ENCODE data around the gene TUG1. TPM values are rescaled to one million over a fixed set of nuclear protein-coding genes. Genes with fewer than 3 reads are reported as not detected.

Gene TUG1
- total RNA-seq (2022) (99.1 and 103 TPM in 2 replicates), Bru-seq, nascent RNA (percentile 99 among the genes with signal in this experiment), BruChase-seq, experiment 1, labeled RNA remaining after a 2-hour chase (percentile 100 among the genes with signal in this experiment), BruChase-seq, experiment 2, labeled RNA remaining after a 6-hour chase (percentile 99 among the genes with signal in this experiment)
- long read RNA-seq, full-length matches to known transcripts: 22 of 29 reads
- long read RNA-seq, partial matches to known transcripts: 0 of 29 reads
- long read RNA-seq, other reads (novel, unspliced or antisense): 7 of 29 reads

DNA sequence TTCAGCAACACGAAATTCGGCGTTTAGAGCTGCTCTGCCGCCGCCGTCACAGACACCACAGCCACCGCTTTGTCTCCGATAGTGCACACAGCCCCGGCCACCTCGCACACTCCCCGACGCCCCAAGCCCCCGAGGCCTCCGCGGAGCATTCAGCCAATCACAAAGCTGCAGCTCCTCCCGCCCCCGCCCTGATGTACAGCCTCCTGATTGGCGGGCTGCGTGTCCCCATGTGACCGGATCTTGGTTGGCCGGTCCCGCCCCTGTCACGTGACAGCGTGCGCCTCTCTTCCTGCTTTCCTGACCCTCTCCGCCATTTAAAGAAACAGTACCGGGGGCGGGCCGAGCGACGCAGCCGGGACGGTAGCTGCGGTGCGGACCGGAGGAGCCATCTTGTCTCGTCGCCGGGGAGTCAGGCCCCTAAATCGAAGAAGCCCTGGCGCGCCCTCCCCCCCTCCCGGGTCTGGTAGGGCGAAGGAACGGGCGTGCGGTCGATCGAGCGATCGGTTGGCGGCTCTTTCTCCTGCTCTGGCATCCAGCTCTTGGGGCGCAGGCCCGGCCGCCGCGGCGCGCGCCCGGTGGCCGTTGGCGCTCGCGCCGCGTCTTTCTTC lies at the start of gene TUG1:
Gene TUG1, plus strand, starts transcription at position 342 of the 608 bp plus-strand sequence.
- no peaks in the 10 kb centered on the region for H3K9me3 Mint-ChIP-seq (ENCODE audit: unreplicated experiment)
- Histone ChIP-seq H3K9me3 (no peaks in the 10 kb centered on the region), H3K27me3 (replicated peaks; ENCODE audit: control insufficient read depth, insufficient read depth, low read length) (no peaks in the 10 kb centered on the region), H3K4me3 (ENCODE audit: low read depth, low read length) (peak within 1 kb of the TSS; percentile 57), H3K36me3 (ENCODE audit: control insufficient read depth, insufficient read depth, low read length) (peaks cover 7% of the 10 kb centered on the region), H3K4me1 (peaks cover 20% of the 10 kb centered on the region)
- H3K36me3 Mint-ChIP-seq (ENCODE audit: insufficient read depth, unreplicated experiment): peaks cover 64% of the 10 kb centered on the region
- peak within 1 kb of the TSS; percentile 98 for H3K27ac Mint-ChIP-seq (ENCODE audit: unreplicated experiment)
- POLR2A ChIA-PET: interaction anchor here (0.6 to 4.3 kb wide), 22 partner anchors 10 to 377 kb away, joined by 3 to 60 read pairs (median 4); partner anchors contain the start of genes PES1, SELENOM and SMTN
- DNase-seq: peak; percentile 98
- CTCF ChIA-PET: interaction anchor here (0.5 to 1.9 kb wide), 12 partner anchors 23 to 323 kb away, joined by 3 to 12 read pairs (median 3); partner anchors contain the start of genes PIK3IP1, SELENOM and SMTN
- intact Hi-C loops (cut with micrococcal nuclease; ENCODE audit: unreplicated experiment): loop anchor here (1.0 to 10.0 kb wide), 3 partner anchors 88 to 266 kb away; no protein-coding TSS in a partner anchor
- no peaks in the 10 kb centered on the region for H3K27me3 Mint-ChIP-seq (ENCODE audit: insufficient read depth, unreplicated experiment)
- peak within 1 kb of the TSS; percentile 96 for H3K4me3 Mint-ChIP-seq (ENCODE audit: unreplicated experiment)
- TF ChIP-seq, protein P1, sequence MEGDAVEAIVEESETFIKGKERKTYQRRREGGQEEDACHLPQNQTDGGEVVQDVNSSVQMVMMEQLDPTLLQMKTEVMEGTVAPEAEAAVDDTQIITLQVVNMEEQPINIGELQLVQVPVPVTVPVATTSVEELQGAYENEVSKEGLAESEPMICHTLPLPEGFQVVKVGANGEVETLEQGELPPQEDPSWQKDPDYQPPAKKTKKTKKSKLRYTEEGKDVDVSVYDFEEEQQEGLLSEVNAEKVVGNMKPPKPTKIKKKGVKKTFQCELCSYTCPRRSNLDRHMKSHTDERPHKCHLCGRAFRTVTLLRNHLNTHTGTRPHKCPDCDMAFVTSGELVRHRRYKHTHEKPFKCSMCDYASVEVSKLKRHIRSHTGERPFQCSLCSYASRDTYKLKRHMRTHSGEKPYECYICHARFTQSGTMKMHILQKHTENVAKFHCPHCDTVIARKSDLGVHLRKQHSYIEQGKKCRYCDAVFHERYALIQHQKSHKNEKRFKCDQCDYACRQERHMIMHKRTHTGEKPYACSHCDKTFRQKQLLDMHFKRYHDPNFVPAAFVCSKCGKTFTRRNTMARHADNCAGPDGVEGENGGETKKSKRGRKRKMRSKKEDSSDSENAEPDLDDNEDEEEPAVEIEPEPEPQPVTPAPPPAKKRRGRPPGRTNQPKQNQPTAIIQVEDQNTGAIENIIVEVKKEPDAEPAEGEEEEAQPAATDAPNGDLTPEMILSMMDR (IDR thresholded peaks at IDR 0.05; ENCODE audit: insufficient read depth in 1 of 2, low read depth in 1 of 2, low read length in 1 of 2, severe bottlenecking in 1 of 2, unreplicated experiment in 1 of 2): no peak
- H3K4me1 Mint-ChIP-seq (ENCODE audit: low read depth, unreplicated experiment): no peaks in the 10 kb centered on the region
- no TSS peak for BruUV-seq (replicated peaks)

DNA sequence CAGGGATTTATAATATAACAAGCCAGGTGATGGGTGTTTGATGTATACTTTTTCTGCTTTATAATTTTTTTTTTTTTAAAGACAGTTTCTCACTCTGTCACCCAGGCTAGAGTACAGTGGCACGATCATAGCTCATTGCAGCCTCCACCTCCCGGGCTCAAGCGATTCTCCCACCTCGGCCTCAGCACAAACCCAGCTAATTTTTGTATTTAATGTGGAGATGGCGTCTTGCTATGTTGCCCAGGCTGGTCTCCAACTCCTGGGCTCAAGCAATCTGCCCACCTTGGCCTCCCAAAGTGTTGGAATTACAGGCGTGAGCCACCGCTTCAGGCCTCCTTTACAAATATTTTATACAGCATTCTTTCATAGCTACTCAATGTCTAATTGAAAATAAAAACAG lies 49.1 kb upstream of the TUG1 start:
- H3K9me3 Mint-ChIP-seq (ENCODE audit: unreplicated experiment): peaks cover 10% of the 10 kb centered on the region
- H3K27ac Mint-ChIP-seq (ENCODE audit: unreplicated experiment): no peak overlapping the region
- Histone ChIP-seq H3K9me3 (peaks cover 8% of the 10 kb centered on the region; the same call in 1 of the 2 replicates), H3K36me3 (ENCODE audit: control insufficient read depth, insufficient read depth, low read length) (no peaks in the 10 kb centered on the region), H3K27me3 (replicated peaks; ENCODE audit: control insufficient read depth, insufficient read depth, low read length) (no peaks in the 10 kb centered on the region), H3K4me3 (ENCODE audit: low read depth, low read length) (no peak overlapping the region), H3K4me1 (no peaks in the 10 kb centered on the region)
- BruUV-seq (replicated peaks): no TSS peak
- ChIA-PET CTCF (interaction anchor here (0.6 to 1.6 kb wide), 7 partner anchors 10 to 313 kb away, joined by 3 to 9 read pairs (median 4); partner anchors contain the start of genes SLC35E4 and TCN2), POLR2A (interaction anchor here (0.6 kb wide), 1 partner anchor 15 kb away, joined by 4 read pairs; no protein-coding TSS in a partner anchor)
- TF ChIP-seq, protein P1 (IDR thresholded peaks at IDR 0.05; ENCODE audit: insufficient read depth in 1 of 2, low read depth in 1 of 2, low read length in 1 of 2, severe bottlenecking in 1 of 2, unreplicated experiment in 1 of 2): no peak
- intact Hi-C loops (cut with micrococcal nuclease; ENCODE audit: unreplicated experiment): loop anchor here (1.0 to 5.0 kb wide), 3 partner anchors 157 to 285 kb away; partner anchors contain the start of gene SLC35E4
- peak overlapping the region; percentile 60 for H3K4me3 Mint-ChIP-seq (ENCODE audit: unreplicated experiment)
- H3K4me1 Mint-ChIP-seq (ENCODE audit: low read depth, unreplicated experiment): peaks cover 5% of the 10 kb centered on the region
- H3K36me3 Mint-ChIP-seq (ENCODE audit: insufficient read depth, unreplicated experiment): peaks cover 29% of the 10 kb centered on the region
- DNase-seq: no peak
- H3K27me3 Mint-ChIP-seq (ENCODE audit: insufficient read depth, unreplicated experiment): no peaks in the 10 kb centered on the region

DNA sequence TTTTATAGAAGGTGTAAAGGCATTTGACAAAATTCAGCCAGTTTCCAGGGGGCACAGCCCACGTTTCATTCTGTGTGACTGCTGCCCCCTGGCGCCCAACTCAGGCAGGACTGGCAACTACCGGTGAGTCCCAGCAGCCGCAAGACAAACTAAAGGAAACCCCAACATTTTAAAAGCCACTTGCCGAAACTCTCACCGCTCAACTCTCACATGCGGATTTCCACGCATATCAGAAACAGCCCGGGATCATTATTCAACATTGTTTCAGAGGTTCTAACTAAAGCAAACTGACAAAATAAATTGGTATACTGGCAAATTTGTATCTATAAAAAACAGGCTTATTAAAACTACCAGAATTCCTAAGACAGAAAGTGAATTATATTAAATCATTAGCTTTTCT lies 48.7 kb upstream of the TUG1 start:
- POLR2A ChIA-PET: interaction anchor here (0.6 kb wide), 1 partner anchor 15 kb away, joined by 4 read pairs; no protein-coding TSS in a partner anchor
- peak overlapping the region; percentile 60 for H3K4me3 Mint-ChIP-seq (ENCODE audit: unreplicated experiment)
- no peak overlapping the region for H3K27ac Mint-ChIP-seq (ENCODE audit: unreplicated experiment)
- intact Hi-C loops (cut with micrococcal nuclease; ENCODE audit: unreplicated experiment): loop anchor here (1.0 to 5.0 kb wide), 3 partner anchors 157 to 286 kb away; partner anchors contain the start of gene SLC35E4
- peaks cover 10% of the 10 kb centered on the region for H3K9me3 Mint-ChIP-seq (ENCODE audit: unreplicated experiment)
- H3K4me3 ChIP-seq (ENCODE audit: low read depth, low read length): peak overlapping the region; percentile 49
- CTCF ChIA-PET: interaction anchor here (0.6 to 2.0 kb wide), 4 partner anchors 10 to 182 kb away, joined by 3 to 15 read pairs (median 4); no protein-coding TSS in a partner anchor
- H3K27me3 ChIP-seq (replicated peaks; ENCODE audit: control insufficient read depth, insufficient read depth, low read length): no peaks in the 10 kb centered on the region
- H3K4me1 Mint-ChIP-seq (ENCODE audit: low read depth, unreplicated experiment): peaks cover 5% of the 10 kb centered on the region
- TF ChIP-seq, protein P1 (IDR thresholded peaks at IDR 0.05; ENCODE audit: insufficient read depth in 1 of 2, low read depth in 1 of 2, low read length in 1 of 2, severe bottlenecking in 1 of 2, unreplicated experiment in 1 of 2): peak; percentile 91 to 93
- H3K4me1 ChIP-seq: no peaks in the 10 kb centered on the region
- H3K27me3 Mint-ChIP-seq (ENCODE audit: insufficient read depth, unreplicated experiment): no peaks in the 10 kb centered on the region
- H3K9me3 ChIP-seq: peaks cover 8% of the 10 kb centered on the region; the same call in 1 of the 2 replicates
- no peaks in the 10 kb centered on the region for H3K36me3 ChIP-seq (ENCODE audit: control insufficient read depth, insufficient read depth, low read length)
- BruUV-seq (replicated peaks): no TSS peak
- DNase-seq: peak; percentile 73 to 84
- H3K36me3 Mint-ChIP-seq (ENCODE audit: insufficient read depth, unreplicated experiment): peaks cover 29% of the 10 kb centered on the region

Measured in Caco-2 (cell line).